Karpas-422 (cell line): ENCODE data around the gene L3MBTL4. TPM values are rescaled to one million over a fixed set of nuclear protein-coding genes. Genes with fewer than 3 reads are reported as not detected.

Experiments
- DNase-seq: peaks from one replicate; pipeline ENCODE4 v3.0.0-alpha.2; 2015
- H2AFZ ChIP-seq: fragments of 200-600 bp; sonication (generic); 2 replicates; pipeline ENCODE4 v1.6.1; 2014; ENCODE audit warnings: antibody characterized with exemption, low read length, mixed read lengths
- H3K27ac ChIP-seq: fragments of 200-600 bp; sonication (generic); 2 replicates; pipeline ENCODE4 v1.5.1; 2014; ENCODE audit warnings: mild to moderate bottlenecking, low read length, moderate library complexity
- H3K27me3 ChIP-seq: fragments of 200-600 bp; sonication (generic); 2 replicates; pipeline ENCODE4 v1.6.1; 2014; ENCODE audit warnings: low read length, mixed read lengths
- H3K36me3 ChIP-seq: fragments of 200-600 bp; sonication (generic); 2 replicates; pipeline ENCODE4 v1.6.1; 2014; ENCODE audit warnings: low read length, mixed read lengths; ENCODE audit not compliant: insufficient read depth
- H3K4me1 ChIP-seq: fragments of 200-600 bp; sonication (generic); 2 replicates; pipeline ENCODE4 v1.6.1; 2014; ENCODE audit warnings: mild to moderate bottlenecking, low read length, mixed read lengths
- H3K4me2 ChIP-seq: fragments of 200-600 bp; sonication (generic); 2 replicates; pipeline ENCODE4 v1.6.1; 2014; ENCODE audit warnings: low read length, low read depth, mild to moderate bottlenecking; ENCODE audit not compliant: poor library complexity, severe bottlenecking
- H3K4me3 ChIP-seq: fragments of 200-600 bp; sonication (generic); 2 replicates; pipeline ENCODE4 v1.5.1; 2014; ENCODE audit warnings: mild to moderate bottlenecking, antibody characterized with exemption, low read length, mixed read lengths
- H3K79me2 ChIP-seq: fragments of 200-600 bp; sonication (generic); 2 replicates; pipeline ENCODE4 v1.6.1; 2014; ENCODE audit warnings: mild to moderate bottlenecking, low read length, mixed read lengths
- H3K9ac ChIP-seq: fragments of 200-600 bp; sonication (generic); 2 replicates; pipeline ENCODE4 v1.6.0; 2014; ENCODE audit warnings: low read length
- H3K9me2 ChIP-seq: fragments of 200-600 bp; sonication (generic), shearing (Covaris generic); replicated peaks from 2 replicates; pipeline ENCODE4 v1.6.0; 2014; ENCODE audit warnings: mild to moderate bottlenecking, low read length, moderate library complexity; ENCODE audit not compliant: insufficient read depth
- H3K9me3 ChIP-seq: fragments of 300-700, 200-600 bp; sonication (generic); 2 replicates; pipeline ENCODE4 v1.6.1; 2014; ENCODE audit warnings: low read length, mixed read lengths
- H4K20me1 ChIP-seq: fragments of 200-600 bp; sonication (generic); 2 replicates; pipeline ENCODE4 v1.6.1; 2014; ENCODE audit warnings: mild to moderate bottlenecking, antibody characterized with exemption, low read length, low read depth; ENCODE audit not compliant: insufficient read depth
- total RNA-seq: library from RNA; depleted of rRNA; stranded (reverse); fragments of >200 nt; shearing (Covaris generic); gene quantifications from 2 replicates; pipeline ENCODE4 v1.2.3, GENCODE V29; 2014; ENCODE audit warnings: low replicate concordance

L3MBTL4 gene
- total RNA-seq, 1 experiment from 2014 or later, result 15.2 TPM

DNA sequence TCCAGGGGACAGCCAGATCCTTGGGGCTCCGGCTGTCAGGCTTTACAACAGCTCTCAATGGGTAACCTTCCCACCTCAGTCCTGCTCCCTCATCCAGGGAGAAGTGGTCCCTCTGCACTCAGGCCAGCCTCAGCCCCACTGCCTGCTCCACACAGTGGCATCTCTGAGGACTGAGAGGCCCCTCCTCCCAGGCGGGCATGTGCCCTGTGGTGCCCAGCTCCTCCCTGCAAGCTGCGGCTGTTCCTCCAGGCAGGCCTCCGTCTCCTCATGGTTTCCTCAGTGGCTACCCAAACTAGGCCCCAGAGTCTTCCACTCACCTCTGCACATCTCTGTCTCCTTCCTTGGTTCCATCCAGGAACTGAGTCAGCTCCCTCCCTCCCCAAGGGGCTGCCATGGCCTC is 437.7 kb downstream of the L3MBTL4 start:
- no peaks in the 10 kb centered on the region for H3K27me3 ChIP-seq
- no peaks in the 10 kb centered on the region; the same call in 1 of the 2 replicates for H3K9me3 ChIP-seq
- DNase-seq, result no peak
- H3K4me1 ChIP-seq, result peaks cover 87% of the 10 kb centered on the region
- no peak overlapping the region for H2AFZ ChIP-seq
- H3K4me2 ChIP-seq, result no peak overlapping the region
- no peaks in the 10 kb centered on the region for H4K20me1 ChIP-seq
- no peaks in the 10 kb centered on the region for H3K79me2 ChIP-seq
- no peak overlapping the region for H3K27ac ChIP-seq
- no peak overlapping the region for H3K4me3 ChIP-seq
- H3K9ac ChIP-seq, result 0 out of 2 replicates have a peak overlapping the region, but pooled peaks have one; percentile 2
- H3K36me3 ChIP-seq, result no peaks in the 10 kb centered on the region
- H3K9me2 ChIP-seq, result no peaks in the 10 kb centered on the region

DNA sequence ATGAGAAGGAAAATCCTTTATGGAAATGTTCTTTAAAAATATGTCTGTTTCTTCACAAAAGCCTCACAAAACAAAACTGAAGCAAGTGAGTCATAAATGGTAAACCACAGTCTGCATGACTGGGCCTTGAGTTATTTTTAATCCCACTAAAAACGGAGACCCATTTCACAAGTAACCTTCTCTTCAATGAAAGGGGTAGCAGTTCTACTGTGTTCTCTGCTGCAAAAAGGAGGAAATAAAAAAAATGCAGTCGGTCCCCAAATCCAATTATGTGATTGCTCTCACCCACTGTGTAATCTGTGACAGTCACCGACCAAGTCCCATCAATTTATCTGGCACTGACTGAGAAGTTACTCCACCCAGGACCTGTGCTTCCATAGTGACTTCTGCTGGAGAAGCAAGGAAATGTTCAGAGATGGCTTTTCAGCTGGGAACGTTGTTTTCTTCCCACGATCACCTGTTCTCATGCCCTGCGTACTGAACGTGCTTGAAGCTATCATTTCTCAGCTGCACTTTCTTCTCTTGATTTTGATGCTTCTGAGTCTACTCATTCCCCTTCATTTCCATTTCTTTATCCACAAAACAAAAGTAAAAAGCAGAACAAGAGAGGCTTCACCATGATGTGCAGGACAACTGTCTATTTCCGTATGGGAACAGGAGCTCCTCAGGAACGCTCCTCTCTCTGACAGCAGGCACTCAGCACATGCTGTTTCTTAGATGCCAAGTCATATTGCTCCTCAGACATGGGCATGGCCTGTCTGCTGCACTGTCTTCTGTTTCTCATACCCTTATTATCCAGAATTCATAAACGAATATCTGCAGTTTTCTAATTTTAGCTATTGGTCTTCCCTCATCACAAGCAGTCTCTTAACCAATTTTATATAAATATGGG is 439.4 kb downstream of the L3MBTL4 start:
- DNase-seq, result peak; percentile 88
- H3K27ac ChIP-seq, result peak overlapping the region; percentile 96
- peak overlapping the region; percentile 36 for H3K9ac ChIP-seq
- H3K4me2 ChIP-seq, result peak overlapping the region; percentile 63
- H3K27me3 ChIP-seq, result no peaks in the 10 kb centered on the region
- H3K36me3 ChIP-seq, result no peaks in the 10 kb centered on the region
- H4K20me1 ChIP-seq, result no peaks in the 10 kb centered on the region
- no peaks in the 10 kb centered on the region for H3K79me2 ChIP-seq
- H3K9me2 ChIP-seq, result no peaks in the 10 kb centered on the region
- H2AFZ ChIP-seq, result 0 out of 2 replicates have a peak overlapping the region, but pooled peaks have one; percentile 1
- H3K4me3 ChIP-seq, result peak overlapping the region; percentile 6; the same call in 1 of the 2 replicates
- no peaks in the 10 kb centered on the region; the same call in 1 of the 2 replicates for H3K9me3 ChIP-seq
- H3K4me1 ChIP-seq, result peaks cover 100% of the 10 kb centered on the region

DNA sequence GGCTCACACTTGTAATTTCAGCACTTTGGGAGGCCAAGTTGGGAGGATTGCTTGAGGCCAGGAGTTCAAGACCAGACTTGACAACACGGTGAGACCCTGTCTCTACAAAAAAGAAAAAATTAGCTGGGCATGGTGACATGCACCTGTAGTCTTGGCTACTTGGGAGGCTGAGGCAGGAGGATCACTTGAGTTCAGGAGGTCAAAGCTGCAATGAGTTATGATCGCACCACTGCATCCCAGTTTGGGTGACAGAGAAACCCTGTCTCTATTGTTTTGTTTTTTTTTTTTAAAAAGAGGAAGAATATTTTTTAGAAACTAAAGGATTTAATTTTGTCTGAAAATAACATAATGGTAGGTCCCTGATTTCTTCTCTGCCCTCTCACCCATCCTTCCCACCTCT is 440.0 kb downstream of the L3MBTL4 start:
- Histone ChIP-seq H3K79me2 (no peaks in the 10 kb centered on the region), H2AFZ (no peak overlapping the region), H3K9ac (no peak overlapping the region), H3K4me3 (no peak overlapping the region), H3K36me3 (no peaks in the 10 kb centered on the region), H3K4me1 (peaks cover 100% of the 10 kb centered on the region), H3K4me2 (peak overlapping the region; percentile 63), H3K27ac (peak overlapping the region; percentile 96), H3K9me2 (no peaks in the 10 kb centered on the region), H4K20me1 (no peaks in the 10 kb centered on the region), H3K27me3 (no peaks in the 10 kb centered on the region), H3K9me3 (no peaks in the 10 kb centered on the region; the same call in 1 of the 2 replicates)
- no peak for DNase-seq

DNA sequence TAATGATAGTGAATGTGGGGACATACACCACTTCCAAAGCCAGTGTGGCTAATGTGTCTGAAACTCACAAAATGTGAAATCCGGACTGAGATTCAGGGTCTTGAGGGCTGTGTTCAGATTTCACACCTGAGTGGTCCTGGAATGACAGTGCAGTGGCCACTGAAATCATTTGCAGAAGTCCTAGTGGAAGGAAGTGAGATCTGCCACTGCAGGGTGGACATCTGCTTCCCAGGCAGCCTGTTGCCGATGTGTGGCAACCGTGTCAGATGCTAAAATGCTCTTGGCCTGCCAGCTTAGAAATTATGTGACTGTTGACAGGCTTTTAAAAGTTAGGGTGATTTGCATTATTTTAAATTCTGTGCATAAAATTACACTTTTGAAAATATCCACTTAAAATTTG is 441.6 kb downstream of the L3MBTL4 start:
- Histone ChIP-seq H3K27me3 (no peaks in the 10 kb centered on the region), H4K20me1 (no peaks in the 10 kb centered on the region), H3K9me2 (no peaks in the 10 kb centered on the region), H3K27ac (peak overlapping the region; percentile 96), H3K36me3 (no peaks in the 10 kb centered on the region), H3K4me3 (0 out of 2 replicates have a peak overlapping the region, but pooled peaks have one; percentile 19), H3K9me3 (no peaks in the 10 kb centered on the region; the same call in 1 of the 2 replicates), H3K4me2 (peak overlapping the region; percentile 76), H3K79me2 (no peaks in the 10 kb centered on the region; the same call in 1 of the 2 replicates), H3K4me1 (peaks cover 98% of the 10 kb centered on the region), H2AFZ (no peak overlapping the region), H3K9ac (peak overlapping the region; percentile 58)
- DNase-seq, result peak; percentile 59

DNA sequence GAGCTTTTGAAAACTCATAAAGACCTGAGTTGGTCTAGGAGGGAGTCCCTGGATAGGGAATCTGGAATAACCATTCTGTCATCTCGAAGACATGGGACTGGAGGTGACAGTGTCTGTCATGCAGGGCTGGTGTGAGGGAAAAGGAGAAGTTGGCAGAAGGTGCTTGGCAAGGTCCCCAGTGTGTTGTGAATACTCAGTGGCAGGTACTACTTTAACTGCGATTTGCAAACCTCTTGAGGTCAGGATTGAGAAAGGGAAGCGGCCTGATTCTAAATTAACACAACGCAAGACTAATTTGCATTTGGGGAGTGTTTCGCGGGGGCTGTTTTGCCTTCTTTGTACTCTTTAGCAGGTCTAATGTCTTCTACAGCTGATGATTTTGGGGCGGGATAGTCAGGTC is 442.4 kb downstream of the L3MBTL4 start:
- H3K4me2 ChIP-seq, result peak overlapping the region; percentile 76
- peak overlapping the region; percentile 68 for H3K4me3 ChIP-seq
- DNase-seq, result peak; percentile 94
- H3K27me3 ChIP-seq, result no peaks in the 10 kb centered on the region
- H4K20me1 ChIP-seq, result no peaks in the 10 kb centered on the region
- no peaks in the 10 kb centered on the region; the same call in 1 of the 2 replicates for H3K36me3 ChIP-seq
- no peaks in the 10 kb centered on the region for H3K9me2 ChIP-seq
- peak overlapping the region; percentile 96 for H3K27ac ChIP-seq
- H3K4me1 ChIP-seq, result peaks cover 98% of the 10 kb centered on the region
- H3K79me2 ChIP-seq, result no peaks in the 10 kb centered on the region; the same call in 1 of the 2 replicates
- no peaks in the 10 kb centered on the region; the same call in 1 of the 2 replicates for H3K9me3 ChIP-seq
- peak overlapping the region; percentile 56 for H3K9ac ChIP-seq
- H2AFZ ChIP-seq, result no peak overlapping the region

- H3K27me3 ChIP-seq, result no peaks in the 10 kb centered on the region
- H3K9me2 ChIP-seq, result no peaks in the 10 kb centered on the region
- H3K4me3 ChIP-seq, result peak overlapping the region; percentile 68
- peaks cover 98% of the 10 kb centered on the region for H3K4me1 ChIP-seq
- peak; percentile 89 for DNase-seq
- H3K4me2 ChIP-seq, result peak overlapping the region; percentile 76
- peak overlapping the region; percentile 56 for H3K9ac ChIP-seq
- no peaks in the 10 kb centered on the region; the same call in 1 of the 2 replicates for H3K79me2 ChIP-seq
- peak overlapping the region; percentile 96 for H3K27ac ChIP-seq
- no peaks in the 10 kb centered on the region; the same call in 1 of the 2 replicates for H3K9me3 ChIP-seq
- H4K20me1 ChIP-seq, result no peaks in the 10 kb centered on the region
- H2AFZ ChIP-seq, result no peak overlapping the region
- H3K36me3 ChIP-seq, result no peaks in the 10 kb centered on the region; the same call in 1 of the 2 replicates
Observed at GRCh38 chr18:5969989-5970403, 444.7 kb downstream of the L3MBTL4 start.

DNA sequence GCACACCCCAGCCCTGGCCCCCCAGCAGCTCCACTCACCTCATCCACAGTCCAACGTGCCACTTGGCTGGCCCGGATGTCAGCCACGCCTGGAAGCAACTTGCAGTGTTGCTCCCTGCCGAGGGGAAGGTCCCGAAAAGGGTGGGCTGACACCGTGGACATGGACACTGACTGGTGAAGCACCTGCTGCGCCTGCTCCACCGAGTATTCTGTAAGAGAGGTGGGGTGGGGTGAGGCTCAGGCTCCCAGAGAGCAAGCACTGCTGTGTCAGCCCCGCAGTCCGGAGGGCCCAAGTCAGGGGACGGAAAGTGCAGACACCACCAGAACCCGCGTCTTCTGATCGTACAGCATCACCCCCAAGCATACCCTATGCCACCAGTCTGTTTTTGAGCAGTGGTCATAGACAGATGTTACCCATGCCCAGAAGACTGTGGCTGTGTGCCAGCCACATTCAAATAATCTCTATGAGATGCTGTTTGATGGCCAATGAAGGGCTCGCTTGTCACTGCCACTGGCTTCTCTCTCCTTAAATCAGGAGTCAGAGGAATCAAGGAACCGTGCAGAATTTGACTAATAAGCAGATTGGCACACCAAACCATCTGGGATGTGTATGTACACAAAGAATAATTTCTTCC is 445.2 kb downstream of the L3MBTL4 start:
- Histone ChIP-seq H3K4me2 (peak overlapping the region; percentile 76), H3K27ac (peak overlapping the region; percentile 96)

More for the DNA sequence above, 445.2 kb downstream of the L3MBTL4 start:
- Histone ChIP-seq H3K4me3 (peak overlapping the region; percentile 68), H3K9ac (peak overlapping the region; percentile 73), H3K27me3 (no peaks in the 10 kb centered on the region), H3K79me2 (no peaks in the 10 kb centered on the region; the same call in 1 of the 2 replicates), H2AFZ (no peak overlapping the region), H4K20me1 (no peaks in the 10 kb centered on the region), H3K9me3 (no peaks in the 10 kb centered on the region; the same call in 1 of the 2 replicates), H3K9me2 (no peaks in the 10 kb centered on the region), H3K4me1 (peaks cover 98% of the 10 kb centered on the region), H3K36me3 (no peaks in the 10 kb centered on the region; the same call in 1 of the 2 replicates)
- no peak for DNase-seq
